Measurements from ENCODE around the gene FRMD5.

Gene FRMD5

GRCh38 chr15:43953402-43953801 is 241.7 kb downstream of the FRMD5 start:
- no peak for TF ChIP-seq ZFX (IDR thresholded peaks at IDR 0.05; ENCODE audit: borderline replicate concordance)
- no peak for TF ChIP-seq CTCF (IDR thresholded peaks at IDR 0.05)
- H3K27ac ChIP-seq = no peak overlapping the region

- H3K27ac ChIP-seq = no peak overlapping the region
- TF ChIP-seq ZFX (IDR thresholded peaks at IDR 0.05; ENCODE audit: borderline replicate concordance) (no peak), CTCF (IDR thresholded peaks at IDR 0.05) (no peak)
Observed at GRCh38 chr15:43950531-43950930, 244.5 kb downstream of the FRMD5 start.

- H3K27ac ChIP-seq = no peak overlapping the region
- TF ChIP-seq ZFX (IDR thresholded peaks at IDR 0.05; ENCODE audit: borderline replicate concordance) (no peak), CTCF (IDR thresholded peaks at IDR 0.05) (no peak)
Observed at GRCh38 chr15:43948691-43949325, 246.3 kb downstream of the FRMD5 start.

- TF ChIP-seq CTCF (IDR thresholded peaks at IDR 0.05) (no peak), ZFX (IDR thresholded peaks at IDR 0.05; ENCODE audit: borderline replicate concordance) (no peak)
- no peak overlapping the region for H3K27ac ChIP-seq
Observed at GRCh38 chr15:43943511-43943910, 251.6 kb downstream of the FRMD5 start.

GRCh38 chr15:43942194-43942593 is 252.9 kb downstream of the FRMD5 start:
- no peak for TF ChIP-seq CTCF (IDR thresholded peaks at IDR 0.05)
- TF ChIP-seq ZFX (IDR thresholded peaks at IDR 0.05; ENCODE audit: borderline replicate concordance) = no peak
- no peak overlapping the region for H3K27ac ChIP-seq

GRCh38 chr15:43941555-43941954 is 253.5 kb downstream of the FRMD5 start:
- no peak overlapping the region for H3K27ac ChIP-seq
- no peak for TF ChIP-seq ZFX (IDR thresholded peaks at IDR 0.05; ENCODE audit: borderline replicate concordance)
- no peak for TF ChIP-seq CTCF (IDR thresholded peaks at IDR 0.05)

GRCh38 chr15:43941071-43941470 is 254.0 kb downstream of the FRMD5 start:
- no peak for TF ChIP-seq CTCF (IDR thresholded peaks at IDR 0.05)
- TF ChIP-seq ZFX (IDR thresholded peaks at IDR 0.05; ENCODE audit: borderline replicate concordance) = no peak
- no peak overlapping the region for H3K27ac ChIP-seq
